Smooth muscle cell (in vitro differentiated cells): Measurements from ENCODE around the gene PTRH1. TPM values are rescaled to one million over a fixed set of nuclear protein-coding genes. Genes with fewer than 3 reads are reported as not detected.
A peak's percentile ranks its signal among the peaks of the same experiment; 100 is the strongest.

Experiments
- DNase-seq: peaks from one replicate; lab custom pipeline; 2025; ENCODE audit not compliant: unreplicated experiment; lab: John Stamatoyannopoulos, UW
- H2AFZ ChIP-seq: fragments of 200-600 bp; sonication (generic); 2 replicates; pipeline ENCODE4 v1.6.0; 2016; ENCODE audit warnings: antibody characterized with exemption, low read depth, mild to moderate bottlenecking
- H3F3A ChIP-seq: fragments of 200-600 bp; sonication (generic); 2 replicates; pipeline ENCODE4 v1.6.0; 2017; ENCODE audit warnings: antibody characterized with exemption, low read depth
- H3K27ac ChIP-seq: fragments of 200-600 bp; sonication (generic); 2 replicates; pipeline ENCODE4 v1.5.1; 2016; ENCODE audit warnings: low read depth, mild to moderate bottlenecking
- H3K27me3 ChIP-seq: fragments of 200-600 bp; sonication (generic); 2 replicates; pipeline ENCODE4 v1.6.1; 2016; ENCODE audit warnings: low read depth, mild to moderate bottlenecking
- H3K36me3 ChIP-seq: fragments of 200-600 bp; sonication (generic); 2 replicates; pipeline ENCODE4 v1.5.1; 2016; ENCODE audit warnings: low read depth
- H3K4me1 ChIP-seq: fragments of 200-600 bp; sonication (generic); 2 replicates; pipeline ENCODE4 v1.5.1; 2016; ENCODE audit warnings: low read depth
- H3K4me2 ChIP-seq: fragments of 200-600 bp; sonication (generic); 2 replicates; pipeline ENCODE4 v1.6.0; 2016; ENCODE audit warnings: mild to moderate bottlenecking
- H3K4me3 ChIP-seq: fragments of 200-600 bp; sonication (generic); 2 replicates; pipeline ENCODE4 v1.5.1; 2016; ENCODE audit warnings: mild to moderate bottlenecking
- H3K79me2 ChIP-seq: fragments of 200-600 bp; sonication (generic); 2 replicates; pipeline ENCODE4 v1.6.0; 2016; ENCODE audit warnings: low read depth, mild to moderate bottlenecking
- H3K9ac ChIP-seq: fragments of 200-600 bp; sonication (generic); 2 replicates; pipeline ENCODE4 v1.6.0; 2016; ENCODE audit warnings: low read depth
- H3K9me3 ChIP-seq: fragments of 200-600 bp; sonication (generic); replicated peaks from 2 replicates; pipeline ENCODE4 v1.5.1; 2016; ENCODE audit warnings: low read depth
- H4K20me1 ChIP-seq: fragments of 200-600 bp; sonication (generic); 2 replicates; pipeline ENCODE4 v1.6.0; 2016; ENCODE audit warnings: low read depth
- CTCF ChIP-seq: fragments of 200-600 bp; sonication (generic); IDR thresholded peaks from 2 replicates; pipeline ENCODE4 v1.5.1; 2017; ENCODE audit warnings: borderline replicate concordance, mild to moderate bottlenecking, antibody characterized with exemption; ENCODE audit not compliant: insufficient read depth, poor library complexity, severe bottlenecking
- whole genome bisulfite sequencing: methylation state at CpG from one replicate; pipeline ENCODE4 v1.1.7; 2016; ENCODE audit warnings: low lambda C conversion rate; 5-methylcytosine and 5-hydroxymethylcytosine counted together
- polyA plus RNA-seq: library from polyadenylated mRNA; unstranded; fragments of >200 nt; fragmentation: Nextera tagmentation; extraction: Ambion mirVana; gene quantifications from 2 replicates; pipeline ENCODE4 v1.2.1, GENCODE V29; 2016
- total RNA-seq: library from RNA; depleted of rRNA; stranded (reverse); fragments of >200 nt; gene quantifications from 2 replicates; pipeline ENCODE4 v1.2.3, GENCODE V29; 2014

The PTRH1 gene
- total and polyA plus RNA-seq, 2 experiments from 2014 or later: 11.9 to 33.8 TPM

GRCh38 chr9:127741831-127742434 lies 26.5 kb upstream of the PTRH1 start:
- no peaks in the 10 kb centered on the region for H4K20me1 ChIP-seq
- TF ChIP-seq CTCF: no peak
- peak overlapping the region; percentile 82 for H2AFZ ChIP-seq
- peak overlapping the region; percentile 43 for H3K9ac ChIP-seq
- peaks cover 4% of the 10 kb centered on the region for H3K4me1 ChIP-seq
- no peaks in the 10 kb centered on the region for H3K79me2 ChIP-seq
- H3F3A ChIP-seq: no peaks in the 10 kb centered on the region
- DNase-seq: peak; percentile 47
- H3K4me3 ChIP-seq: peak overlapping the region; percentile 53
- H3K27ac ChIP-seq: peak overlapping the region; percentile 41
- H3K36me3 ChIP-seq: no peaks in the 10 kb centered on the region
- no peaks in the 10 kb centered on the region for H3K9me3 ChIP-seq
- 8% methylated on average over 38 of the region's 38 CpGs for WGBS
- peak overlapping the region; percentile 92 for H3K4me2 ChIP-seq
- H3K27me3 ChIP-seq: no peaks in the 10 kb centered on the region

GRCh38 chr9:127739614-127740330 lies 24.3 kb upstream of the PTRH1 start:
- H4K20me1 ChIP-seq: no peaks in the 10 kb centered on the region
- 93% methylated on average over 19 of the region's 19 CpGs for WGBS
- no peaks in the 10 kb centered on the region for H3K36me3 ChIP-seq
- H3F3A ChIP-seq: no peaks in the 10 kb centered on the region
- TF ChIP-seq CTCF: no peak
- H3K4me3 ChIP-seq: no peak overlapping the region
- peaks cover 4% of the 10 kb centered on the region for H3K4me1 ChIP-seq
- no peak overlapping the region for H3K4me2 ChIP-seq
- no peak overlapping the region for H3K9ac ChIP-seq
- no peak overlapping the region for H2AFZ ChIP-seq
- peak overlapping the region; percentile 47 for H3K27ac ChIP-seq
- no peaks in the 10 kb centered on the region for H3K27me3 ChIP-seq
- no peaks in the 10 kb centered on the region for H3K79me2 ChIP-seq
- no peaks in the 10 kb centered on the region for H3K9me3 ChIP-seq
- DNase-seq: no peak

- Histone ChIP-seq H2AFZ (no peak overlapping the region), H3K4me3 (no peak overlapping the region), H3K9ac (no peak overlapping the region), H3K27ac (no peak overlapping the region), H4K20me1 (no peaks in the 10 kb centered on the region), H3K79me2 (no peaks in the 10 kb centered on the region), H3K27me3 (no peaks in the 10 kb centered on the region), H3K4me1 (peaks cover 4% of the 10 kb centered on the region), H3K36me3 (no peaks in the 10 kb centered on the region), H3K9me3 (no peaks in the 10 kb centered on the region), H3K4me2 (no peak overlapping the region), H3F3A (no peaks in the 10 kb centered on the region)
- no peak for TF ChIP-seq CTCF
- DNase-seq: no peak
- WGBS: 90% methylated on average over 13 of the region's 13 CpGs
Measured at GRCh38 chr9:127738666-127739065, 23.2 kb upstream of the PTRH1 start.
